IMR-90 (cell line): Measurements from ENCODE around the gene OR2V2. TPM values are rescaled to one million over a fixed set of nuclear protein-coding genes. Genes with fewer than 3 reads are reported as not detected.
A peak's percentile ranks its signal among the peaks of the same experiment; 100 is the strongest.

ENCODE experiments used
- ATAC-seq: fragments of 200-7000 bp; cut with Tn5 transposase; 2 replicates; pipeline ENCODE4 v1.9.1; 2020; ENCODE audit warnings: low read depth, mild to moderate bottlenecking, moderate library complexity
- BruUV-seq: library from RNA; stranded (reverse); fragments of 400-500 nt; replicated peaks from 2 replicates; lab custom pipeline; 2021; lab: Mats Ljungman, UMichigan
- CTCF ChIA-PET: fragments of 300-600 bp; formaldehyde crosslinking; extraction: SDS; loops from one replicate; lab custom pipeline; 2021; ENCODE audit warnings: antibody characterized with exemption; lab: Yijun Ruan, JAX
- POLR2A ChIA-PET: fragments of 300-600 bp; sonication (Branson Sonifier 250); formaldehyde crosslinking; loops from one replicate; lab custom pipeline; 2022; ENCODE audit warnings: antibody characterized with exemption; ENCODE audit not compliant: unreplicated experiment; lab: Charles Lee
- DNase-seq: peaks from one replicate; pipeline ENCODE4 v3.0.0; 2013
- H2AFZ ChIP-seq: replicated peaks from 2 replicates; pipeline ENCODE3; 2013; ENCODE audit warnings: low read length, mild to moderate bottlenecking; ENCODE audit not compliant: poor library complexity
- H2AK5ac ChIP-seq: 2 replicates; pipeline ENCODE4 v1.6.1; 2013; ENCODE audit warnings: low read depth, low read length, inconsistent platforms
- H2AK9ac ChIP-seq: replicated peaks from 2 replicates; pipeline ENCODE3; 2013; ENCODE audit warnings: mild to moderate bottlenecking, low read depth, low read length, moderate library complexity; ENCODE audit not compliant: poor library complexity
- H2BK120ac ChIP-seq: 2 replicates; pipeline ENCODE4 v1.6.1; 2013; ENCODE audit warnings: low read depth, low read length, inconsistent platforms
- H2BK15ac ChIP-seq: 3 replicates; pipeline ENCODE4 v1.6.1; 2013; ENCODE audit warnings: low read depth, low read length, inconsistent platforms
- H2BK20ac ChIP-seq: 2 replicates; pipeline ENCODE4 v1.6.1; 2013; ENCODE audit warnings: low read depth, mild to moderate bottlenecking, inconsistent platforms, low read length, moderate library complexity
- H2BK5ac ChIP-seq: 2 replicates; pipeline ENCODE4 v1.6.1; 2013; ENCODE audit warnings: mild to moderate bottlenecking, low read depth, low read length, inconsistent platforms; ENCODE audit not compliant: poor library complexity, severe bottlenecking
- H3K14ac ChIP-seq: replicated peaks from 2 replicates; pipeline ENCODE4 v1.6.1; 2013; ENCODE audit warnings: low read depth, low read length, inconsistent platforms
- H3K18ac ChIP-seq: 2 replicates; pipeline ENCODE4 v1.6.1; 2013; ENCODE audit warnings: low read depth, low read length, control low read depth
- H3K23ac ChIP-seq: 2 replicates; pipeline ENCODE4 v1.6.1; 2013; ENCODE audit warnings: low read depth, low read length, inconsistent platforms
- H3K27ac ChIP-seq: 2 replicates; pipeline ENCODE4 v1.5.1; 2013; ENCODE audit warnings: mild to moderate bottlenecking, control low read depth, low read length; ENCODE audit not compliant: insufficient read depth
- H3K27me3 ChIP-seq: 2 replicates; pipeline ENCODE4 v1.6.1; 2013; ENCODE audit warnings: low read length; ENCODE audit not compliant: control insufficient read depth, insufficient read depth
- H3K36me3 ChIP-seq: 2 replicates; pipeline ENCODE4 v1.6.1; 2013; ENCODE audit warnings: low read length, mixed read lengths; ENCODE audit not compliant: control insufficient read depth, insufficient read depth
- H3K4ac ChIP-seq: 2 replicates; pipeline ENCODE4 v1.6.1; 2013; ENCODE audit warnings: low read depth, low read length, inconsistent platforms
- H3K4me1 ChIP-seq: 2 replicates; pipeline ENCODE4 v1.6.1; 2013; ENCODE audit warnings: low read length, mixed read lengths; ENCODE audit not compliant: control insufficient read depth, insufficient read depth
- H3K4me2 ChIP-seq: 2 replicates; pipeline ENCODE4 v1.6.1; 2013; ENCODE audit warnings: low read depth, mild to moderate bottlenecking, control low read depth, low read length, moderate library complexity
- H3K4me3 ChIP-seq: 2 replicates; pipeline ENCODE4 v1.5.1; 2013; ENCODE audit warnings: low read depth, mild to moderate bottlenecking, control low read depth, low read length, moderate library complexity; ENCODE audit not compliant: insufficient read depth
- H3K56ac ChIP-seq: 2 replicates; pipeline ENCODE4 v1.6.1; 2013; ENCODE audit warnings: low read length, inconsistent platforms; ENCODE audit not compliant: insufficient read depth; ENCODE audit errors: extremely low read depth
- H3K79me1 ChIP-seq, 2 experiments: 2 replicates each; pipeline ENCODE4 v1.6.1; 2013; ENCODE audit warnings: low read length in 2 of 2, inconsistent platforms in 1 of 2, low read depth in 1 of 2
- H3K9ac ChIP-seq: 2 replicates; pipeline ENCODE4 v1.6.1; 2013; ENCODE audit warnings: low read depth, low read length, control low read depth
- H3K9me1 ChIP-seq: 2 replicates; pipeline ENCODE4 v1.6.1; 2013; ENCODE audit warnings: low read length, inconsistent platforms; ENCODE audit not compliant: insufficient read depth
- H3K9me3 ChIP-seq: 2 replicates; pipeline ENCODE4 v1.6.1; 2013; ENCODE audit warnings: low read length; ENCODE audit not compliant: control insufficient read depth, insufficient read depth
- H4K20me1 ChIP-seq: 2 replicates; pipeline ENCODE4 v1.6.1; 2013; ENCODE audit warnings: low read length, inconsistent platforms; ENCODE audit not compliant: insufficient read depth
- H4K5ac ChIP-seq: 2 replicates; pipeline ENCODE4 v1.6.1; 2013; ENCODE audit warnings: mild to moderate bottlenecking, low read depth, low read length, control low read depth
- H4K8ac ChIP-seq, 2 experiments: 2 replicates each; pipeline ENCODE4 v1.6.1; 2013; ENCODE audit warnings: low read depth in 2 of 2, low read length in 2 of 2, control low read depth in 1 of 2, inconsistent platforms in 1 of 2
- H4K91ac ChIP-seq: 2 replicates; pipeline ENCODE4 v1.6.1; 2013; ENCODE audit warnings: low read depth, low read length, inconsistent platforms; ENCODE audit not compliant: insufficient read depth
- MAFK ChIP-seq: IDR thresholded peaks from 2 replicates; pipeline ENCODE4 v1.6.1; 2012; ENCODE audit warnings: low read depth, low read length, improper control_type of control experiment
- NFE2L2 ChIP-seq: fragments of 150-350 bp; IDR thresholded peaks from 2 replicates; pipeline ENCODE4 v1.6.1; 2016; ENCODE audit warnings: low read depth, mild to moderate bottlenecking, low read length
- WGBS, 2 experiments: methylation state at CpG; one replicate each; pipeline versions ENCODE4 v1.1.5 to v1.1.7; 2013; ENCODE audit warnings: missing lambda C conversion rate in 2 of 2; ENCODE audit not compliant: insufficient read length in 1 of 2; ENCODE audit errors: extremely low coverage in 2 of 2; 5-methylcytosine and 5-hydroxymethylcytosine counted together
- dilution Hi-C: fragments of 300-500 bp; cut with HindIII; formaldehyde crosslinking; loops from one replicate; pipeline ENCODE4 v1.14.3; 2018; ENCODE audit warnings: low sequenced_read_pairs; ENCODE audit not compliant: unreplicated experiment
- in situ Hi-C: fragments of 300-500 bp; cut with MboI; formaldehyde crosslinking; loops from 3 replicates; pipeline ENCODE4 v1.14.3; 2019; ENCODE audit warnings: low sequenced_read_pairs, inconsistent platforms, mixed read lengths
- intact Hi-C: fragments of 100-400 bp; cut with micrococcal nuclease; formaldehyde crosslinking; loops from 2 replicates; pipeline ENCODE4 v1.10.0; 2022
- polyA plus RNA-seq, 3 experiments: library from polyadenylated mRNA; depleted of rRNA; stranded (reverse); fragments of >200 nt; gene quantifications; 2 replicates each; pipeline ENCODE4 v1.2.3, GENCODE V29; 2012; ENCODE audit warnings: low replicate concordance in 1 of 3
- total RNA-seq: library from RNA; depleted of rRNA; stranded (reverse); fragments of >200 nt; gene quantifications from 2 replicates; pipeline ENCODE4 v1.2.3, GENCODE V29; 2012
- TF ChIP-seq, protein P1 (sequence below): fragments of 150-350 bp; IDR thresholded peaks from 2 replicates; pipeline ENCODE4 v1.6.1; 2017; ENCODE audit warnings: mild to moderate bottlenecking, antibody characterized with exemption, low read length, low read depth

The OR2V2 gene
- total and polyA plus RNA-seq, 2 of the 4 experiments (the other 2 are of a cell fraction): not detected

DNA sequence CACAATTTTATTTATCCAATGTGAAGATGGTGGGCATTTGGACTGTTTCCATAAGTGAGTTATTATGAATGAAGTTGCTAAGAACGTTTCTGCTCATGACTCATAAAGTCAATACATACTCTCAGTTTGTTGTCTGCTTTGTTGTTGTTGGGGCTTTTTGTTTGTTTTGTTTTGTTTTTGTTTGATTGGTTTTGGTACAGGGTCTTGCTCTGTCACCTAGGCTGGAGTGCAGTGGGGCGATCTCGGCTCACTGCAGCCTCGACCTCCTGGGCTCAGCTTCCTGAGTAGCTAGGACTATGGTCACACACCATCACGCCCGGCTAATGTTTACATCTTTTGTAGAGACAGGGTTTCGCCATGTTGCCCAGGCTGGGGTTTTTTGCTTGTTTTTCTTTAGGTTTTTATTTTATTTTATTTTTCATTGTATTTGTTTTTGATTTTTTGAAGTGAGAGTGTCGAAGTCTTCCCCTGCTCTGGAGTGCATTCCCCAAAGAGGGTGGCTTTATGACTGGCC is 39.7 kb downstream of the OR2V2 start:
- CTCF ChIA-PET: interaction anchor here (0.9 kb wide), 1 partner anchor 14 kb away, joined by 3 read pairs; no protein-coding TSS in a partner anchor
- Histone ChIP-seq H4K91ac (no peak overlapping the region; the same call in 1 of the 2 replicates), H3K18ac (no peak overlapping the region), H3K4me2 (peak overlapping the region; percentile 71; the same call in 1 of the 2 replicates), H3K27ac (no peak overlapping the region), H4K8ac (0 out of 4 replicates have a peak overlapping the region, but pooled peaks of 1 of the 2 experiments have one; percentile 37), H2BK20ac (no peak overlapping the region), H3K9me1 (peaks cover 2% of the 10 kb centered on the region; the same call in 1 of the 2 replicates), H3K4me3 (peak overlapping the region; percentile 40; the same call in 1 of the 2 replicates), H2BK120ac (no peak overlapping the region), H2AK9ac (peak overlapping the region; percentile 37), H2AFZ (peak overlapping the region; percentile 91), H3K23ac (no peak overlapping the region), H4K5ac (no peak overlapping the region), H2BK15ac (no peak overlapping the region), H3K36me3 (no peaks in the 10 kb centered on the region), H3K9ac (no peak overlapping the region), H3K56ac (no peak overlapping the region), H3K4me1 (no peaks in the 10 kb centered on the region), H3K79me1 (peaks cover under 1 to 2% of the 10 kb centered on the region in 2 experiments; a peak in 2 of 4 replicates), H3K27me3 (no peaks in the 10 kb centered on the region), H3K4ac (peak overlapping the region; percentile 66; the same call in 1 of the 2 replicates), H4K20me1 (peaks cover 12% of the 10 kb centered on the region), H3K14ac (no peak overlapping the region), H2BK5ac (peak overlapping the region; percentile 59), H2AK5ac (no peak overlapping the region), H3K9me3 (no peaks in the 10 kb centered on the region)
- TF ChIP-seq, protein P1, sequence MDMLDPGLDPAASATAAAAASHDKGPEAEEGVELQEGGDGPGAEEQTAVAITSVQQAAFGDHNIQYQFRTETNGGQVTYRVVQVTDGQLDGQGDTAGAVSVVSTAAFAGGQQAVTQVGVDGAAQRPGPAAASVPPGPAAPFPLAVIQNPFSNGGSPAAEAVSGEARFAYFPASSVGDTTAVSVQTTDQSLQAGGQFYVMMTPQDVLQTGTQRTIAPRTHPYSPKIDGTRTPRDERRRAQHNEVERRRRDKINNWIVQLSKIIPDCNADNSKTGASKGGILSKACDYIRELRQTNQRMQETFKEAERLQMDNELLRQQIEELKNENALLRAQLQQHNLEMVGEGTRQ: no peak
- TF ChIP-seq MAFK (no peak), NFE2L2 (no peak)
- POLR2A ChIA-PET: no interaction called here
- intact Hi-C loops: loop anchor here (5.0 kb wide), 1 partner anchor 75 kb away; the partner anchor contains the start of gene TRIM52
- dilution Hi-C loops: no loop called here
- in situ Hi-C loops: loop anchor here (5.0 to 10.0 kb wide), 2 partner anchors 70 to 382 kb away; partner anchors contain the start of gene MGAT1
- ATAC-seq: no peak
- no TSS peak for BruUV-seq
- no peak for DNase-seq
- 55% methylated on average over 2 of the region's 8 CpGs; no CpG with 5 or more reads in 1 of the 2 experiments for WGBS, 2 experiments
